Upper lobe of left lung (tissue), 6 donors: ENCODE results near the gene CNTNAP2. TPM values are rescaled to one million over a fixed set of nuclear protein-coding genes. Genes with fewer than 3 reads are reported as not detected.

ENCODE experiments used
- ATAC-seq, 2 donors: fragments of 200-7000 bp; cut with Tn5 transposase; one replicate each; pipeline ENCODE4 v1.9.1; 2022; ENCODE audit warnings: mild to moderate bottlenecking in 2 of 2, moderate library complexity in 2 of 2; ENCODE audit not compliant: low FRiP score in 2 of 2
- DNase-seq, 2 donors: peaks; one replicate each; pipeline ENCODE4 v3.0.0-alpha.2; 2019 to 2020
- H3K27ac ChIP-seq, 4 donors: fragments of 200-600 bp; sonication (generic); one replicate each; pipeline ENCODE4 v1.5.1; 2016 to 2019
- H3K27me3 ChIP-seq, 4 donors: fragments of 200-600 bp; sonication (generic); one replicate each; pipeline ENCODE4 v1.5.1; 2017 to 2019
- H3K36me3 ChIP-seq, 4 donors: fragments of 200-600 bp; sonication (generic); one replicate each; pipeline ENCODE4 v1.5.1; 2016 to 2019
- H3K4me1 ChIP-seq, 4 donors: fragments of 200-600 bp; sonication (generic); one replicate each; pipeline ENCODE4 v1.5.1; 2018 to 2019
- H3K4me3 ChIP-seq, 4 donors: fragments of 200-600 bp; sonication (generic); one replicate each; pipeline ENCODE4 v1.5.1; 2017 to 2019; ENCODE audit warnings: mild to moderate bottlenecking in 2 of 4, moderate library complexity in 1 of 4
- H3K9me3 ChIP-seq, 4 donors: fragments of 200-600 bp; sonication (generic); one replicate each; pipeline ENCODE4 v1.5.1; 2018 to 2019
- EP300 ChIP-seq, 4 donors: sonication (generic); formaldehyde crosslinking; IDR thresholded peaks; one replicate each; pipeline ENCODE4 v1.5.1; 2017; ENCODE audit warnings: antibody characterized with exemption in 4 of 4, control low read depth in 2 of 4
- POLR2A ChIP-seq, 4 donors: fragments of 450-650 bp; IDR thresholded peaks; one replicate each; pipeline ENCODE4 v1.5.1; 2016 to 2017; ENCODE audit warnings: antibody characterized with exemption in 4 of 4, mild to moderate bottlenecking in 2 of 4
- POLR2AphosphoS5 ChIP-seq, 2 donors: sonication (generic); formaldehyde crosslinking; IDR thresholded peaks; one replicate each; pipeline ENCODE4 v1.5.1; 2017; ENCODE audit warnings: antibody characterized with exemption in 2 of 2
- WGBS, 2 donors: methylation state at CpG; one replicate each; pipeline ENCODE4 v1.1.5; 2017 to 2018; 5-methylcytosine and 5-hydroxymethylcytosine counted together
- total RNA-seq, 6 donors: library from RNA; depleted of rRNA in 4 of 6; stranded (reverse); fragments of >200 nt in 4 of 6; gene quantifications; one replicate each; pipeline versions ENCODE4 v1.1.0 to v1.2.1, GENCODE V29; 2016 to 2021
- TF ChIP-seq, protein P1 (sequence below), 6 experiments: fragments of 450-650 bp in 4 of 6; fragments of 200-600 bp in 2 of 6; sonication (generic) in 2 of 6; IDR thresholded peaks; one replicate each; pipeline ENCODE4 v1.5.1; 2016 to 2019; ENCODE audit warnings: antibody characterized with exemption in 6 of 6
- donor health status: DM: no; HTN: no; CAD: no; lungs with moderate emphysema.
- donor health status: DM: no; HTN: yes; CAD: no; lungs with severe emphysema.

The CNTNAP2 gene
- total RNA-seq, 6 donors from 2014 or later, result 0.06 to 1.0 (median 0.37) TPM

GRCh38 chr7:146290746-146291145 is 174.1 kb downstream of the CNTNAP2 start:
- no peaks in the 10 kb centered on the region for H3K36me3 ChIP-seq
- DNase-seq, result no peak
- WGBS, 2 donors, result 75 to 82% methylated on average over 3 of the region's 3 CpGs
- no peak overlapping the region for H3K4me3 ChIP-seq
- no peaks in the 10 kb centered on the region for H3K4me1 ChIP-seq
- no peak for ATAC-seq
- no peak overlapping the region for H3K27ac ChIP-seq
- no peaks in the 10 kb centered on the region for H3K27me3 ChIP-seq
- no peaks in the 10 kb centered on the region for H3K9me3 ChIP-seq
- TF ChIP-seq POLR2AphosphoS5 (IDR thresholded peaks at IDR 0.05), result no peak
- TF ChIP-seq, protein P1, sequence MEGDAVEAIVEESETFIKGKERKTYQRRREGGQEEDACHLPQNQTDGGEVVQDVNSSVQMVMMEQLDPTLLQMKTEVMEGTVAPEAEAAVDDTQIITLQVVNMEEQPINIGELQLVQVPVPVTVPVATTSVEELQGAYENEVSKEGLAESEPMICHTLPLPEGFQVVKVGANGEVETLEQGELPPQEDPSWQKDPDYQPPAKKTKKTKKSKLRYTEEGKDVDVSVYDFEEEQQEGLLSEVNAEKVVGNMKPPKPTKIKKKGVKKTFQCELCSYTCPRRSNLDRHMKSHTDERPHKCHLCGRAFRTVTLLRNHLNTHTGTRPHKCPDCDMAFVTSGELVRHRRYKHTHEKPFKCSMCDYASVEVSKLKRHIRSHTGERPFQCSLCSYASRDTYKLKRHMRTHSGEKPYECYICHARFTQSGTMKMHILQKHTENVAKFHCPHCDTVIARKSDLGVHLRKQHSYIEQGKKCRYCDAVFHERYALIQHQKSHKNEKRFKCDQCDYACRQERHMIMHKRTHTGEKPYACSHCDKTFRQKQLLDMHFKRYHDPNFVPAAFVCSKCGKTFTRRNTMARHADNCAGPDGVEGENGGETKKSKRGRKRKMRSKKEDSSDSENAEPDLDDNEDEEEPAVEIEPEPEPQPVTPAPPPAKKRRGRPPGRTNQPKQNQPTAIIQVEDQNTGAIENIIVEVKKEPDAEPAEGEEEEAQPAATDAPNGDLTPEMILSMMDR (IDR thresholded peaks at IDR 0.05), result no peak
- no peak for TF ChIP-seq EP300 (IDR thresholded peaks at IDR 0.05)
- TF ChIP-seq POLR2A (IDR thresholded peaks at IDR 0.05), result no peak

DNA sequence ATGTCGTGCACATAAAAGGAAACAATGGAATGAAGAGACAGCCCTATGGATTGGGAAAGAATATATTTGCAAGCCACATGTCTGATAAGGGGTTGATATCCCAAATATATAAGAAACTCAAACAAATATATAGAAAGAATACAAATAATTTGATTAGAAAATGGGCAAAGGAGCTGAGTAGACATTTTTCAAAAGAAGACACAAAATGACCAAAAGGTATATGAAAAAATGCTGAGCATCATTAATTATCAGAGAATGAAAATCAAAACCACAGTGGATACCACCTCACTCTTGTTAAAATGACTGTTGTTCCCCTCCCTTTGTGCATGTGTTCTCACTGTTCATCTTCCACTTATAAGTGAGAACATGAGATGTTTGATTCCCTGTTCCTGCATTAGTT is 175.3 kb downstream of the CNTNAP2 start:
- 46 to 55% methylated on average over 1 of the region's 1 CpG for WGBS, 2 donors
- ATAC-seq, result no peak
- no peaks in the 10 kb centered on the region for H3K36me3 ChIP-seq
- H3K4me1 ChIP-seq, result no peaks in the 10 kb centered on the region
- no peaks in the 10 kb centered on the region for H3K27me3 ChIP-seq
- H3K4me3 ChIP-seq, result no peak overlapping the region
- DNase-seq, result no peak
- no peak overlapping the region for H3K27ac ChIP-seq
- TF ChIP-seq POLR2A (IDR thresholded peaks at IDR 0.05) (no peak), EP300 (IDR thresholded peaks at IDR 0.05) (no peak), POLR2AphosphoS5 (IDR thresholded peaks at IDR 0.05) (no peak)
- TF ChIP-seq, protein P1 (IDR thresholded peaks at IDR 0.05), result no peak
- no peaks in the 10 kb centered on the region for H3K9me3 ChIP-seq

DNA sequence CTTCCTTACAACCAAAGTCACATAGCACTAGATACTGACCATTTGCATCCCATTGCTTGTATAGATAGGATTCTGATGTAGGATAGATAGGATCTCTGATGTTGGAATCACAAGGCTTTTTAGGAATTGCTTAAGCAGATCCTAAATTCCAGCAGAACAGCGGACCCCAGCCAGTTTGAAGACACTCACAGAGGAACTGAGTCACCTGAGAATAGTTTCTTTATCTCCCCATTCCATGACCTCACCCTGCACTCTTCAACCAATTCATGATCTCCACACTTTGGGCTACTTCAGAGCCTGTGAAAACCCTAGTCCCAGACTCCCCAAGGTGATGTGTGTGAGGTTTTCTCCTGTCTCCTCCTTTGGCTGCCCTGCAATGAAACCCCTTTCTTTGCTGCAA is 179.4 kb downstream of the CNTNAP2 start:
- 90 to 91% methylated on average over 1 of the region's 1 CpG for WGBS, 2 donors
- no peaks in the 10 kb centered on the region for H3K9me3 ChIP-seq
- H3K4me1 ChIP-seq, result no peaks in the 10 kb centered on the region
- TF ChIP-seq POLR2A (IDR thresholded peaks at IDR 0.05) (no peak), EP300 (IDR thresholded peaks at IDR 0.05) (no peak), POLR2AphosphoS5 (IDR thresholded peaks at IDR 0.05) (no peak)
- TF ChIP-seq, protein P1 (IDR thresholded peaks at IDR 0.05), result no peak
- no peak overlapping the region for H3K27ac ChIP-seq
- no peak for ATAC-seq
- no peak for DNase-seq
- no peaks in the 10 kb centered on the region for H3K36me3 ChIP-seq
- H3K4me3 ChIP-seq, result no peak overlapping the region
- H3K27me3 ChIP-seq, result no peaks in the 10 kb centered on the region

DNA sequence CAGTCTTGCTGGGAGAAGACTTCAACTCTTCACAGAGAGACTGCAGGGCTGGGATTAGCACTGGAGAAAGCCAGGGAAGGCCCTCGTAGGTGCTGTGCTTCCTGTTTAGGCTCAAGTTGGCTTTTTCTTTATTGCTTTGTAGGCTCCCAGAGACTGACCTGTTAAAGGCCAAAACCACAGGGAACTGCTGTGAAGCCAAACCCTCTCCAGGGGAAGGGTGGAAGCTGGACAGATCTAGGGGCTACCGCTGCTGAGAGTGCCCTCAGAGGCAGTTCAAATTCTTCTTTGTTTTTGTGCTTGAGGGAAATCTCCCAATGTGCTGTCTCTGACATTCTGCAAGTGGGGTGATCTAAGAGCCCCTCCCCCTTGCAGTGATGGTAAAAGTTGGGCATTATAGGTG is 198.4 kb downstream of the CNTNAP2 start:
- no peak for ATAC-seq
- no peak for TF ChIP-seq POLR2A (IDR thresholded peaks at IDR 0.05)
- no peak for TF ChIP-seq POLR2AphosphoS5 (IDR thresholded peaks at IDR 0.05)
- TF ChIP-seq, protein P1 (IDR thresholded peaks at IDR 0.05), result no peak
- no peak for TF ChIP-seq EP300 (IDR thresholded peaks at IDR 0.05)
- H3K27ac ChIP-seq, result no peak overlapping the region
- no peaks in the 10 kb centered on the region for H3K9me3 ChIP-seq
- H3K4me3 ChIP-seq, result no peak overlapping the region
- 54 to 73% methylated on average over 2 of the region's 2 CpGs for WGBS, 2 donors
- no peaks in the 10 kb centered on the region for H3K4me1 ChIP-seq
- DNase-seq, result no peak
- H3K27me3 ChIP-seq, result no peaks in the 10 kb centered on the region
- H3K36me3 ChIP-seq, result no peaks in the 10 kb centered on the region

DNA sequence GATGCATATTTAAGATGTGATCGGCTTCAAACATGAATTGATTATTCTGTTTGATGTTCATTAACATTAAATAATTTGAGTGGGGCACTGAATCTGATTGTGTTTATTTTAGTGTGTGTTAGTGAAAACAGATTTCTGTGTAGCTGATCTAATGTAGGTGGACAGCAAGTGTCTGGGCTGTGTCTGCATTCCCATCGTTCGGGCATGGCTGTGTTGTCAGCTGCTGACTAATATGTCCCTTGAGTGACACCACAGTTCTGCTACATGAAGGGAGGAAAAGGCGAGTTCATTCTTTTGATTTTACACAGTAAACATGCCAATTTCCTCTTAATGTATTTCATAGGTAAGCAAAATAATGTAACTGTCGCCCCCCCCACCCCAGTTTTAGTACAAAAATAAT is 203.0 kb downstream of the CNTNAP2 start:
- ATAC-seq (no peak), DNase-seq (no peak)
- H3K4me3 ChIP-seq, result no peak overlapping the region
- WGBS, 2 donors, result 54 to 77% methylated on average over 5 of the region's 5 CpGs
- TF ChIP-seq EP300 (IDR thresholded peaks at IDR 0.05), result no peak
- TF ChIP-seq, protein P1 (IDR thresholded peaks at IDR 0.05), result no peak
- TF ChIP-seq POLR2AphosphoS5 (IDR thresholded peaks at IDR 0.05), result no peak
- TF ChIP-seq POLR2A (IDR thresholded peaks at IDR 0.05), result no peak
- no peaks in the 10 kb centered on the region for H3K4me1 ChIP-seq
- no peaks in the 10 kb centered on the region for H3K9me3 ChIP-seq
- H3K27ac ChIP-seq, result no peak overlapping the region
- H3K27me3 ChIP-seq, result no peaks in the 10 kb centered on the region
- no peaks in the 10 kb centered on the region for H3K36me3 ChIP-seq
